K562 (cell line): ENCODE measurements around the gene SMURF1. TPM values are rescaled to one million over a fixed set of nuclear protein-coding genes. Genes with fewer than 3 reads are reported as not detected.
A peak's percentile ranks its signal among the peaks of the same experiment; 100 is the strongest.

Source experiments
- CBFA2T3 ChIP-seq: fragments of 450-650 bp; IDR thresholded peaks from 2 replicates; pipeline ENCODE4 v1.6.1; 2017
- CBX3 ChIP-seq, 2 experiments: IDR thresholded peaks; 1 replicate in 1 of 2; 2 replicates in 1 of 2; pipeline ENCODE4 v1.6.1; 2012; ENCODE audit warnings: inconsistent platforms in 2 of 2, low read length in 2 of 2, borderline replicate concordance in 1 of 2, control low read depth in 1 of 2
- CEBPB ChIP-seq: fragments of 450-650 bp; IDR thresholded peaks from 2 replicates; pipeline ENCODE4 v1.6.1; 2016; ENCODE audit warnings: missing genetic modification characterization, missing compliant biosample characterization
- EP300 ChIP-seq: IDR thresholded peaks from 2 replicates; pipeline ENCODE4 v1.6.1; 2012; ENCODE audit warnings: low read length, improper control_type of control experiment
- FIP1L1 ChIP-seq: fragments of 200-400 bp; formaldehyde crosslinking; IDR thresholded peaks from 2 replicates; pipeline ENCODE4 v1.6.1; 2018; ENCODE audit warnings: mild to moderate bottlenecking, low read depth, low read length; ENCODE audit not compliant: poor library complexity, severe bottlenecking
- JUND ChIP-seq, 2 experiments: IDR thresholded peaks; 2 replicates in 1 of 2; 3 replicates in 1 of 2; pipeline ENCODE4 v1.6.1; 2011; ENCODE audit warnings: borderline replicate concordance in 2 of 2, low read depth in 2 of 2, low read length in 2 of 2, improper control_type of control experiment in 1 of 2, missing biosample characterization in 1 of 2, missing genetic modification characterization in 1 of 2, missing genetic modification reagents in 1 of 2
- NCOR1 ChIP-seq: fragments of 450-650 bp; IDR thresholded peaks from 2 replicates; pipeline ENCODE4 v1.6.1; 2016; ENCODE audit warnings: mild to moderate bottlenecking, moderate library complexity
- NR2C1 ChIP-seq, 2 experiments: fragments of 450-650 bp; IDR thresholded peaks; 2 replicates each; pipeline ENCODE4 v1.6.1; 2017; ENCODE audit warnings: mild to moderate bottlenecking in 2 of 2, antibody characterized with exemption in 1 of 2, inconsistent platforms in 1 of 2, missing compliant biosample characterization in 1 of 2, missing genetic modification characterization in 1 of 2
- PML ChIP-seq: IDR thresholded peaks from 2 replicates; pipeline ENCODE4 v1.6.1; 2012; ENCODE audit warnings: low read length, inconsistent platforms
- PRMT5 ChIP-seq: sonication (generic); formaldehyde crosslinking; IDR thresholded peaks from 2 replicates; pipeline ENCODE4 v1.5.0; 2020; ENCODE audit warnings: missing genetic modification reagents
- RCOR1 ChIP-seq, 2 experiments: IDR thresholded peaks; 2 replicates each; pipeline ENCODE4 v1.6.1; 2012; ENCODE audit warnings: low read depth in 2 of 2, low read length in 2 of 2, borderline replicate concordance in 1 of 2, improper control_type of control experiment in 1 of 2
- RFX5 ChIP-seq: IDR thresholded peaks from 2 replicates; pipeline ENCODE4 v1.6.1; 2011; ENCODE audit warnings: low read depth, mild to moderate bottlenecking, improper control_type of control experiment, low read length
- SMARCA4 ChIP-seq: fragments of 450-650 bp; IDR thresholded peaks from 2 replicates; pipeline ENCODE4 v1.6.1; 2016
- ZBTB12 ChIP-seq: fragments of 250-450 bp; sonication (Bioruptor Pico); IDR thresholded peaks from 2 replicates; pipeline ENCODE4 v1.4.0; 2020
- ZNF12 ChIP-seq: sonication (generic); formaldehyde crosslinking; IDR thresholded peaks from 2 replicates; pipeline ENCODE4 v1.4.0; 2020; ENCODE audit warnings: mild to moderate bottlenecking, missing genetic modification reagents
- ZNF174 ChIP-seq: fragments of 250-450 bp; sonication (Bioruptor Pico); IDR thresholded peaks from 2 replicates; pipeline ENCODE4 v1.4.0; 2020; ENCODE audit warnings: mild to moderate bottlenecking
- ZNF239 ChIP-seq: fragments of 250-450 bp; sonication (Bioruptor Pico); IDR thresholded peaks from 2 replicates; pipeline ENCODE4 v1.4.0; 2020; ENCODE audit warnings: mild to moderate bottlenecking
- ZNF77 ChIP-seq: fragments of 250-450 bp; sonication (Bioruptor Pico); IDR thresholded peaks from 2 replicates; pipeline ENCODE4 v1.5.0; 2020
- polyA plus RNA-seq, 8 experiments: library from polyadenylated mRNA; depleted of rRNA in 4 of 8; stranded (reverse) in 5 of 8; unstranded in 3 of 8; fragments of >200 nt; fragmentation: Nextera tagmentation in 2 of 8; fragmentation: Illumina TruSeq in 1 of 8; extraction: Ambion mirVana in 2 of 8; extraction: Trizol in 1 of 8; gene quantifications; 2 replicates each; pipeline versions ENCODE4 v1.2.1 to v1.2.3, GENCODE V29; 2011 to 2014; ENCODE audit warnings: inconsistent platforms in 1 of 8, missing spikeins in 1 of 8
- total RNA-seq, 7 experiments: library from RNA; depleted of rRNA in 6 of 7; stranded (reverse); fragments of >200 nt in 6 of 7; fragmentation: Illumina TruSeq in 2 of 7; extraction: Trizol in 2 of 7; gene quantifications; 2 replicates each; pipeline versions ENCODE4 v1.2.1 to v1.2.3, GENCODE V29; 2011 to 2021; ENCODE audit warnings: low replicate concordance in 1 of 7
- TF ChIP-seq, protein P1 (sequence below): IDR thresholded peaks from 2 replicates; pipeline ENCODE4 v1.6.1; 2012; ENCODE audit warnings: low read depth, low read length, improper control_type of control experiment, borderline replicate concordance
- TF ChIP-seq, protein P2 (sequence below): fragments of 250-450 bp; sonication (Bioruptor Pico); IDR thresholded peaks from 2 replicates; pipeline ENCODE4 v1.5.0; 2020; ENCODE audit warnings: mild to moderate bottlenecking
- TF ChIP-seq, protein P3 (sequence below): fragments of 450-650 bp; conservative IDR thresholded peaks from 2 replicates; pipeline ENCODE4 v1.6.1; 2016; ENCODE audit warnings: missing genetic modification characterization, low read depth, mild to moderate bottlenecking, missing compliant biosample characterization, moderate library complexity

Gene SMURF1
- total and polyA plus RNA-seq, 9 of the 15 experiments (the other 6 are each of a cell fraction or from before 2014, with no cell fraction given) = 1.0 to 20.1 (median 12.6) TPM

DNA sequence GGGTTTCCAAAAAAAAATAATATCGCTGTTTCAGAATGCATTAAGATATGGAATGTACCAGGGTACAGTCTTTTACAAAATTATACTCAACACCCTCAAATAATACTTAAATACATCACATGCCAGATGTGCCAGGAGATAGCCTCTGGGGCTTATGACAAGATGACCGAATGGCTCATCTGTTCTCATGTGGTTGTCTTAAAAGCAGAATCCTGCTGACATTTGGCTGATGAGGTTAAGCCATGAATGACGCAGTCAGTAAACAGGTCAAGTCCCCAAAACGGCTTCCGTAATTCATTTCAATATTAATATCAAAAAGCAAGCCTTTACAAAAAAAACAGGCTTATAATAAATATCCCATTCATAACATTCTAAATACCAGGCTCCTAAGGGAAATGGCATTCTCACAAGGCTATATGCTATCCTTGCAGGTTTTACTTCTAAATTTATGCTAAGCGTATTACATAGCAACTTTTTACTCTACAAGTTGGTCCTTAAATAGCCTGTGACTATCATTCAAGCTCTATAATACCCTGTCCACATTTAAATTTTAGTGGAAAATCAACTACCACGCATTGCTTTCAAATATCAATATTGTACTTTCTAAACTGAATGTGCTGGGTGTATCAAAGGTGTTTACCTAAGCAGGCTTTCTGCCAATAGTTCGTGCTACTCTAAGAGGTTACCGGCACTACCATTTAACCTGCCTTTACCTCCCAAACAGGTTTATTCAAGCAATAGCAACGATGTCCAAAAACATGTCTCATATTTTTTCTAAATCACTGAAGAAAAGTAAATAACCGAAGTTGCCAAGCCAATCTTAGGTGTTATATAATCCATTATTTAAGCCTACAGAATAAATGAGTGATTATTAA lies 15.6 kb downstream of the SMURF1 start (continued):
- TF ChIP-seq, protein P1, sequence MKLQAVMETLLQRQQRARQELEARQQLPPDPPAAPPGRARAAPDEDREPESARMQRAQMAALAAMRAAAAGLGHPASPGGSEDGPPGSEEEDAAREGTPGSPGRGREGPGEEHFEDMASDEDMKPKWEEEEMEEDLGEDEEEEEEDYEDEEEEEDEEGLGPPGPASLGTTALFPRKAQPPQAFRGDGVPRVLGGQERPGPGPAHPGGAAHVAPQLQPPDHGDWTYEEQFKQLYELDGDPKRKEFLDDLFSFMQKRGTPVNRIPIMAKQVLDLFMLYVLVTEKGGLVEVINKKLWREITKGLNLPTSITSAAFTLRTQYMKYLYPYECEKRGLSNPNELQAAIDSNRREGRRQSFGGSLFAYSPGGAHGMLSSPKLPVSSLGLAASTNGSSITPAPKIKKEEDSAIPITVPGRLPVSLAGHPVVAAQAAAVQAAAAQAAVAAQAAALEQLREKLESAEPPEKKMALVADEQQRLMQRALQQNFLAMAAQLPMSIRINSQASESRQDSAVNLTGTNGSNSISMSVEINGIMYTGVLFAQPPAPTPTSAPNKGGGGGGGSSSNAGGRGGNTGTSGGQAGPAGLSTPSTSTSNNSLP = peak; percentile 60; the same call in 1 of the 2 replicates
- TF ChIP-seq RFX5 = peak; percentile 32; the same call in 1 of the 2 replicates
- peak; percentile 72; the same call in 1 of the 2 replicates for TF ChIP-seq JUND (IDR thresholded peaks at IDR 0.05; ENCODE audit: borderline replicate concordance, low read depth, low read length)
- TF ChIP-seq JUND (tag; IDR thresholded peaks at IDR 0.05; ENCODE audit: borderline replicate concordance, low read depth, low read length) = peak; percentile 74; the same call in 2 of the 3 replicates
- TF ChIP-seq ZBTB12 (CRISPR knock-in tag) = 0 out of 2 replicates have a peak, but pooled peaks have one; percentile 50
- TF ChIP-seq ZNF239 (CRISPR knock-in tag) = no peak
- TF ChIP-seq NR2C1 (IDR thresholded peaks at IDR 0.05) = peak; percentile 48; the same call in 1 of the 2 replicates
- TF ChIP-seq NR2C1 (tag; IDR thresholded peaks at IDR 0.05) = no peak
- TF ChIP-seq, protein P2, sequence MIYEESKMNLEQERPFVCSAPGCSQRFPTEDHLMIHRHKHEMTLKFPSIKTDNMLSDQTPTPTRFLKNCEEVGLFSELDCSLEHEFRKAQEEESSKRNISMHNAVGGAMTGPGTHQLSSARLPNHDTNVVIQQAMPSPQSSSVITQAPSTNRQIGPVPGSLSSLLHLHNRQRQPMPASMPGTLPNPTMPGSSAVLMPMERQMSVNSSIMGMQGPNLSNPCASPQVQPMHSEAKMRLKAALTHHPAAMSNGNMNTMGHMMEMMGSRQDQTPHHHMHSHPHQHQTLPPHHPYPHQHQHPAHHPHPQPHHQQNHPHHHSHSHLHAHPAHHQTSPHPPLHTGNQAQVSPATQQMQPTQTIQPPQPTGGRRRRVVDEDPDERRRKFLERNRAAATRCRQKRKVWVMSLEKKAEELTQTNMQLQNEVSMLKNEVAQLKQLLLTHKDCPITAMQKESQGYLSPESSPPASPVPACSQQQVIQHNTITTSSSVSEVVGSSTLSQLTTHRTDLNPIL (CRISPR knock-in tag) = no peak
- 0 out of 2 replicates have a peak, but pooled peaks have one; percentile 46 for TF ChIP-seq PML
- TF ChIP-seq CBX3 (IDR thresholded peaks at IDR 0.05; ENCODE audit: borderline replicate concordance in 1 of 2, low read length in 2 of 2) = peak in 1 of 2 experiments; percentile 45; a peak in 1 of 3 replicates
- no peak for TF ChIP-seq CEBPB (tag)
- peak; percentile 58 for TF ChIP-seq EP300
- TF ChIP-seq SMARCA4 = peak; percentile 68; the same call in 1 of the 2 replicates
- TF ChIP-seq NCOR1 = peak; percentile 57
- TF ChIP-seq ZNF174 (CRISPR knock-in tag) = no peak
- no peak for TF ChIP-seq FIP1L1
- TF ChIP-seq ZNF77 (CRISPR knock-in tag) = no peak
- no peak for TF ChIP-seq ZNF12 (CRISPR knock-in tag)
- no peak for TF ChIP-seq PRMT5 (CRISPR knock-in tag)
- TF ChIP-seq CBFA2T3 = peak; percentile 81
- peak in 1 of 2 experiments; percentile 68; a peak in 1 of 4 replicates for TF ChIP-seq RCOR1 (IDR thresholded peaks at IDR 0.05; ENCODE audit: borderline replicate concordance in 1 of 2, low read depth in 2 of 2, low read length in 2 of 2)
- TF ChIP-seq, protein P3, sequence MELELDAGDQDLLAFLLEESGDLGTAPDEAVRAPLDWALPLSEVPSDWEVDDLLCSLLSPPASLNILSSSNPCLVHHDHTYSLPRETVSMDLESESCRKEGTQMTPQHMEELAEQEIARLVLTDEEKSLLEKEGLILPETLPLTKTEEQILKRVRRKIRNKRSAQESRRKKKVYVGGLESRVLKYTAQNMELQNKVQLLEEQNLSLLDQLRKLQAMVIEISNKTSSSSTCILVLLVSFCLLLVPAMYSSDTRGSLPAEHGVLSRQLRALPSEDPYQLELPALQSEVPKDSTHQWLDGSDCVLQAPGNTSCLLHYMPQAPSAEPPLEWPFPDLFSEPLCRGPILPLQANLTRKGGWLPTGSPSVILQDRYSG (tag) = no peak
